ENCODE measurements around the gene SF3B3. TPM values are rescaled to one million over a fixed set of nuclear protein-coding genes. Genes with fewer than 3 reads are reported as not detected.
A peak's percentile ranks its signal among the peaks of the same experiment; 100 is the strongest.

SF3B3 gene
- total and polyA plus RNA-seq, 2 of the 13 experiments (the other 11 are each of a cell fraction or from before 2014, with no cell fraction given) = 157 to 500 TPM

GRCh38 chr16:70579648-70580630, 56.3 kb downstream of the SF3B3 start:
- ATAC-seq (peak; percentile 65), FAIRE-seq (no peak), DNase-seq (ENCODE audit: low spot score) (no peak)
- BruUV-seq (replicated peaks) = no TSS peak
- H3K4me1 ChIP-seq (ENCODE audit: insufficient read depth, low read length) = peaks cover 13% of the 10 kb centered on the region
- H3K9ac ChIP-seq (ENCODE audit: insufficient read depth, low read depth, low read length) = peak overlapping the region; percentile 5; the same call in 1 of the 2 replicates
- no peaks in the 10 kb centered on the region for H3K79me2 ChIP-seq (ENCODE audit: insufficient read depth, low read length)
- H3K9me3 ChIP-seq (ENCODE audit: low read length) = no peaks in the 10 kb centered on the region
- peak overlapping the region in 1 of 3 experiments; percentile 41; a peak in 1 of 6 replicates for H3K4me3 ChIP-seq (replicated peaks in 1 of 3; ENCODE audit: insufficient read depth in 1 of 3, low read depth in 2 of 3, low read length in 3 of 3)
- intact Hi-C loops (cut with micrococcal nuclease; ENCODE audit: unreplicated experiment) = loop anchor here (5.0 kb wide), 1 partner anchor 67 kb away; the partner anchor contains the start of gene IL34
- peak overlapping the region; percentile 67 for H3K4me2 ChIP-seq (ENCODE audit: low read depth, low read length)
- H2AFZ ChIP-seq (ENCODE audit: low read length) = peak overlapping the region; percentile 51
- CTCF ChIA-PET (ENCODE audit: low intra/inter-chr PET ratio, low total read pairs) = no interaction called here
- no peak overlapping the region for H3K27ac ChIP-seq (ENCODE audit: extremely low read length, insufficient read depth, low read length)
- no peaks in the 10 kb centered on the region for H3K36me3 ChIP-seq (replicated peaks in 1 of 2; ENCODE audit: control insufficient read depth in 1 of 2, insufficient read depth in 2 of 2, low read length in 2 of 2)
- 40% methylated on average over 18 of the region's 21 CpGs for WGBS (ENCODE audit: low lambda C conversion rate)
- in situ Hi-C loops (cut with HindIII; ENCODE audit: extremely low pct_ligation_motif_present, low pct_unique_long_range_greater_than_20kb) = no loop called here
- H3K27me3 ChIP-seq (ENCODE audit: control insufficient read depth in 1 of 2, insufficient read depth in 2 of 2, low read length in 2 of 2) = peaks cover 0 to 3% of the 10 kb centered on the region in 2 experiments; a peak in 2 of 5 replicates
- POLR2A ChIA-PET = interaction anchor here (1.0 kb wide), 1 partner anchor 199 kb away, joined by 3 read pairs; no protein-coding TSS in a partner anchor
- 0 out of 2 replicates have a peak, but pooled peaks cover 5% of the 10 kb centered on the region for H4K20me1 ChIP-seq (ENCODE audit: insufficient read depth, low read length)
- TF ChIP-seq MXD3 (CRISPR knock-in tag; IDR thresholded peaks at IDR 0.05) (peak; percentile 49; the same call in 1 of the 2 replicates), RBAK (CRISPR knock-in tag; IDR thresholded peaks at IDR 0.05) (0 out of 2 replicates have a peak, but pooled peaks have one; percentile 54), KDM2A (CRISPR knock-in tag; IDR thresholded peaks at IDR 0.05; ENCODE audit: borderline replicate concordance, low read depth) (peak; percentile 35; the same call in 1 of the 2 replicates), ELF3 (CRISPR knock-in tag; IDR thresholded peaks at IDR 0.05) (no peak), HINFP (CRISPR knock-in tag; IDR thresholded peaks at IDR 0.05; ENCODE audit: low read depth) (peak; percentile 90), ZGPAT (CRISPR knock-in tag; IDR thresholded peaks at IDR 0.05) (0 out of 2 replicates have a peak, but pooled peaks have one; percentile 44), PAF1 (CRISPR knock-in tag; IDR thresholded peaks at IDR 0.05) (no peak), ZNF761 (CRISPR knock-in tag; conservative IDR thresholded peaks at IDR 0.05) (0 out of 2 replicates have a peak, but pooled peaks have one; percentile 43), KLF12 (CRISPR knock-in tag; IDR thresholded peaks at IDR 0.05; ENCODE audit: borderline replicate concordance) (0 out of 2 replicates have a peak, but pooled peaks have one; percentile 51), HES4 (CRISPR knock-in tag; IDR thresholded peaks at IDR 0.05; ENCODE audit: borderline replicate concordance) (peak; percentile 43; the same call in 1 of the 2 replicates), SSRP1 (CRISPR knock-in tag; IDR thresholded peaks at IDR 0.05) (no peak), ARID5B (CRISPR knock-in tag; IDR thresholded peaks at IDR 0.05) (peak; percentile 33; the same call in 1 of the 2 replicates)
